ENCODE results near the gene WDR18.
A peak's percentile ranks its signal among the peaks of the same experiment; 100 is the strongest.

WDR18 gene

GRCh38 chr19:1026783-1027649 is 42.9 kb downstream of the WDR18 start:
- TF ChIP-seq POLR2A (IDR thresholded peaks at IDR 0.05; ENCODE audit: low read length) = no peak
- no peak for TF ChIP-seq GATA1 (IDR thresholded peaks at IDR 0.05; ENCODE audit: low read depth, low read length)
- peak; percentile 50 to 52 for DNase-seq

- no peak for DNase-seq
- TF ChIP-seq POLR2A (IDR thresholded peaks at IDR 0.05; ENCODE audit: low read length) (no peak), GATA1 (IDR thresholded peaks at IDR 0.05; ENCODE audit: low read depth, low read length) (no peak)
Measured at GRCh38 chr19:1027650-1028061, 43.5 kb downstream of the WDR18 start.

DNA sequence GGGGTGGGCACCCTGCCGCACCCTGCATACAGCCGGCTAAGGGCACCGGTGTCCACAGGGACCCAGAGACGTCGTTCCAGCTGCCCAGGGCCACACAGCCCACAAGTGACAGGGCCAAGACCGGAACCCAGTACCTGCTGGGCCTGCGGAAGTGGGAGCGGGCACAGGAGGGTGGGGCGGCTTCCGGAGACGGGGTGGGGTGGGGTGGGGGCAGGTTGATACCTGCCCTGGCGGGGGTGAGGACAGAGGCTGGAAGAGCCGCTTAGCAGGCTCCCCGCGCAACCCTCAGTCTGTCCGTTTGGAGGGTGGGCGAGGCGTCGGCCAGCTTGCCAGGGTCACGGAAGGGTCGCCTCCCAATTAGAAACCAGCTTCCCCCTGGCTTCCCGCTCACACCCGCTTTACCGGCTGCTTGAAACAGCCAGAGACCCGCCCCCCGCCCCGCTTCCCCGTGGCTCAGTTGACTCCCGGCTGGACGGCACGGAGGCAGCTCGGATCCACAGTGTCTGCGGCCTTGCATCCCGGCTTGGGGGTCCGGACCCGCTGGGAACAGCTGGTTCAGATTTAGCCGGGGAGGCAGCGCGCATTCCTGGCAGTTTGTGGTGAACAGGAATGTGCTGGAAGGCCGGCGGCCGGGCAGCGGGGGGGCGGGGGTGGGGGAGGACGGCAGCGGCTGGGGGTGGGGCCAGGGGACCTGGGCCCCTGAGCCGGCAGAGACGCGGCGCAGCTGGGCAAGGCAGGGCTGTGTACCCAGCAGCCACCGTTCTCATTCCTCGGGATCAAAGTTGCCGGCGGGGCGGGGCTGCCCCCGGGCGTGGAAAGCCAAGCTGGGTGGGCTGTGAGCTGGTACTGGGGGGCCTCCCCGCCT is 44.1 kb downstream of the WDR18 start:
- DNase-seq = peak; percentile 52 to 56
- TF ChIP-seq POLR2A (IDR thresholded peaks at IDR 0.05; ENCODE audit: low read length) (no peak), GATA1 (IDR thresholded peaks at IDR 0.05; ENCODE audit: low read depth, low read length) (no peak)

DNA sequence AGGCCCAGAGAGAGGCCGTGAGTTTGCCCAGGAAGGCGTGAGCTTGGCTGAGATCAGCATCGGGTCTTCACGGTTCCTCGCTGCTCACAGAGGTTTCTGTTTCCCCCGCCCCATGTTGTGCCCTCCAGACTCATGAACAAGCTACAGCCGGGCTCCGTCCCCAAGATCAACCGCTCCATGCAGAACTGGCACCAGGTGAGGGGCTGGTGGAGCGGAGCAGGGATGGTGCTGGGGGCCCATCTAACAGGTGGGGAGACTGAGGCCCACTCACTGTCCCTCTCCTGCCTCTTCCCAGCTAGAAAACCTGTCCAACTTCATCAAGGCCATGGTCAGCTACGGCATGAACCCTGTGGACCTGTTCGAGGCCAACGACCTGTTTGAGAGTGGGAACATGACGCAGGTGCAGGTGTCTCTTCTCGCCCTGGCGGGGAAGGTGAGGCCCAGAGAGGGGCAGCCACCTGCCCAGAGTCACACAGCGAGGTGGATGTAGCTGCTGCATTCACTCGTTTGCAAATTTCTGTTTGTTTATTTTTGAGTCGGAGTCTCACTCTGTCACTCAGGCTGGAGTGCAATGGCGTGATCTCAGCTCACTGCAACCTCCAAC is 48.2 kb downstream of the WDR18 start:
- TF ChIP-seq POLR2A (IDR thresholded peaks at IDR 0.05; ENCODE audit: low read length) = no peak
- TF ChIP-seq GATA1 (IDR thresholded peaks at IDR 0.05; ENCODE audit: low read depth, low read length) = no peak
- DNase-seq = no peak

- TF ChIP-seq POLR2A (IDR thresholded peaks at IDR 0.05; ENCODE audit: low read length) (no peak), GATA1 (IDR thresholded peaks at IDR 0.05; ENCODE audit: low read depth, low read length) (no peak)
- no peak for DNase-seq
Measured at GRCh38 chr19:1035998-1036621, 52.0 kb downstream of the WDR18 start.

- TF ChIP-seq POLR2A (IDR thresholded peaks at IDR 0.05; ENCODE audit: low read length) = no peak
- no peak for TF ChIP-seq GATA1 (IDR thresholded peaks at IDR 0.05; ENCODE audit: low read depth, low read length)
- DNase-seq = no peak
Measured at GRCh38 chr19:1037621-1038064, 53.5 kb downstream of the WDR18 start.

- no peak for DNase-seq
- TF ChIP-seq POLR2A (IDR thresholded peaks at IDR 0.05; ENCODE audit: low read length) (no peak), GATA1 (IDR thresholded peaks at IDR 0.05; ENCODE audit: low read depth, low read length) (no peak)
Measured at GRCh38 chr19:1038978-1039645, 55.0 kb downstream of the WDR18 start.

GRCh38 chr19:1039646-1040475 is 55.7 kb downstream of the WDR18 start, which contains the start of gene ABCA7:
Gene ABCA7, plus strand, starts transcription at chr19:1040107. Its CDS starts 1,255 bp downstream, at chr19:1041362.
- TF ChIP-seq GATA1 (IDR thresholded peaks at IDR 0.05; ENCODE audit: low read depth, low read length) (no peak), POLR2A (IDR thresholded peaks at IDR 0.05; ENCODE audit: low read length) (peak; percentile 71)
- peak; percentile 100 for DNase-seq

- DNase-seq = peak; percentile 98 to 99
- no peak for TF ChIP-seq POLR2A (IDR thresholded peaks at IDR 0.05; ENCODE audit: low read length)
- TF ChIP-seq GATA1 (IDR thresholded peaks at IDR 0.05; ENCODE audit: low read depth, low read length) = no peak
Measured at GRCh38 chr19:1040476-1041271, 56.5 kb downstream of the WDR18 start.

GRCh38 chr19:1041272-1041834 is 57.2 kb downstream of the WDR18 start:
- no peak for TF ChIP-seq POLR2A (IDR thresholded peaks at IDR 0.05; ENCODE audit: low read length)
- TF ChIP-seq GATA1 (IDR thresholded peaks at IDR 0.05; ENCODE audit: low read depth, low read length) = peak; percentile 35

More at GRCh38 chr19:1041272-1041834, 57.2 kb downstream of the WDR18 start:
- DNase-seq = no peak
